ENCODE data around the gene RELA.
"Not testable (repeated sequence)": the region's sequence is repeated elsewhere in the genome, so short reads cannot be mapped to it uniquely, and the experiment has no call there.

DNA sequence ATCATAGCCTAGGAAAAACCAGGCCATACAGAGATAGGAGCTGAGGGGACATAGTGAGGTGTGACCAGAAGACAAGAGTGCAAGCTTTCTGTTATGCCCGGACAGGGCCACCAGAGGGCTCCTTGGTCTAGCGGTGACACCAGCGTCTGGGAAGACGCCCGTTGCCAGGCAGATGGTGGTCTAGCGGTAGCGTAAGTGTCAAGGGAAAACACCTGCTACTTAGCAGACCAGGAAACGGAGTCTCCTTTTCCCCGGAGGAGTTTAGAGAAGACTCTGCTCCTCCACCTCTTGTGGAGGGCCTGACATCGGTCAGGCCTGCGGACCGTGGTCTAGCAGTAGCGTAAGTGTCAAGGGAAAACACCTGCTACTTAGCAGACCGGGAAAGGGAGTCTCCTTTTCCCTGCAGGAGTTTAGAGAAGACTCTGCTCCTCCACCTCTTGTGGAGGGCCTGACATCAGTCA is 43.6 kb upstream of the RELA start:
- TF ChIP-seq, protein P1, sequence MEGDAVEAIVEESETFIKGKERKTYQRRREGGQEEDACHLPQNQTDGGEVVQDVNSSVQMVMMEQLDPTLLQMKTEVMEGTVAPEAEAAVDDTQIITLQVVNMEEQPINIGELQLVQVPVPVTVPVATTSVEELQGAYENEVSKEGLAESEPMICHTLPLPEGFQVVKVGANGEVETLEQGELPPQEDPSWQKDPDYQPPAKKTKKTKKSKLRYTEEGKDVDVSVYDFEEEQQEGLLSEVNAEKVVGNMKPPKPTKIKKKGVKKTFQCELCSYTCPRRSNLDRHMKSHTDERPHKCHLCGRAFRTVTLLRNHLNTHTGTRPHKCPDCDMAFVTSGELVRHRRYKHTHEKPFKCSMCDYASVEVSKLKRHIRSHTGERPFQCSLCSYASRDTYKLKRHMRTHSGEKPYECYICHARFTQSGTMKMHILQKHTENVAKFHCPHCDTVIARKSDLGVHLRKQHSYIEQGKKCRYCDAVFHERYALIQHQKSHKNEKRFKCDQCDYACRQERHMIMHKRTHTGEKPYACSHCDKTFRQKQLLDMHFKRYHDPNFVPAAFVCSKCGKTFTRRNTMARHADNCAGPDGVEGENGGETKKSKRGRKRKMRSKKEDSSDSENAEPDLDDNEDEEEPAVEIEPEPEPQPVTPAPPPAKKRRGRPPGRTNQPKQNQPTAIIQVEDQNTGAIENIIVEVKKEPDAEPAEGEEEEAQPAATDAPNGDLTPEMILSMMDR (IDR thresholded peaks at IDR 0.05; ENCODE audit: insufficient read depth, low read length): peak; percentile 13
- TF ChIP-seq POLR2AphosphoS5 (IDR thresholded peaks at IDR 0.05; ENCODE audit: low read depth): not testable (repeated sequence)

All from HL-60 (cell line).